VCaP (cell line): Measurements from ENCODE around the gene RPL3.
"Not testable (repeated sequence)": the region's sequence is repeated elsewhere in the genome, so short reads cannot be mapped to it uniquely, and the experiment has no call there.

Source experiments
- H3K27ac ChIP-seq: fragments of 450-650 bp; 2 replicates; pipeline ENCODE4 v1.5.1; 2017
- TF ChIP-seq, protein P1 (sequence below): fragments of 450-650 bp; conservative IDR thresholded peaks from 2 replicates; pipeline ENCODE4 v1.5.1; 2017; ENCODE audit warnings: mild to moderate bottlenecking, moderate library complexity

RPL3 gene

DNA sequence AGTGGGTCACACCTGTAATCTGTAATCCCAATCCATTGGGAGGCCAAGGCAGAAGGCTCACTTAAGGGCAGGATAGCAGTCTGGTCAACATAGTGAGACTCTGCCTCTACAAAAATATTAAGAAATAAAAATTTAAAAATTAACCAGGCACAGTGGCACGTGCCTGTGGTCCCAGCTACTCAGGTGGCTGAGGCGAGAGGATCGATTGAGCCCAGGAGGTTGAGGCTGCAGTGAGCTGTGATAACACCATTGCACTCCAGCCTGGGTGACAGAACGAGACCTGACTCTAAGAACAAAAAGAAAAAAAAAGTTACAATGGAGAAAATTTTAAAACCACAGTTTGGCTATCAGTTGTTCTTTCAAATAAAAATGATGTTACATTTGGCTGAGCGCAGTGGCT lies 17.0 kb upstream of the RPL3 start:
- no peak overlapping the region for H3K27ac ChIP-seq
- TF ChIP-seq, protein P1, sequence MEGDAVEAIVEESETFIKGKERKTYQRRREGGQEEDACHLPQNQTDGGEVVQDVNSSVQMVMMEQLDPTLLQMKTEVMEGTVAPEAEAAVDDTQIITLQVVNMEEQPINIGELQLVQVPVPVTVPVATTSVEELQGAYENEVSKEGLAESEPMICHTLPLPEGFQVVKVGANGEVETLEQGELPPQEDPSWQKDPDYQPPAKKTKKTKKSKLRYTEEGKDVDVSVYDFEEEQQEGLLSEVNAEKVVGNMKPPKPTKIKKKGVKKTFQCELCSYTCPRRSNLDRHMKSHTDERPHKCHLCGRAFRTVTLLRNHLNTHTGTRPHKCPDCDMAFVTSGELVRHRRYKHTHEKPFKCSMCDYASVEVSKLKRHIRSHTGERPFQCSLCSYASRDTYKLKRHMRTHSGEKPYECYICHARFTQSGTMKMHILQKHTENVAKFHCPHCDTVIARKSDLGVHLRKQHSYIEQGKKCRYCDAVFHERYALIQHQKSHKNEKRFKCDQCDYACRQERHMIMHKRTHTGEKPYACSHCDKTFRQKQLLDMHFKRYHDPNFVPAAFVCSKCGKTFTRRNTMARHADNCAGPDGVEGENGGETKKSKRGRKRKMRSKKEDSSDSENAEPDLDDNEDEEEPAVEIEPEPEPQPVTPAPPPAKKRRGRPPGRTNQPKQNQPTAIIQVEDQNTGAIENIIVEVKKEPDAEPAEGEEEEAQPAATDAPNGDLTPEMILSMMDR: no peak

DNA sequence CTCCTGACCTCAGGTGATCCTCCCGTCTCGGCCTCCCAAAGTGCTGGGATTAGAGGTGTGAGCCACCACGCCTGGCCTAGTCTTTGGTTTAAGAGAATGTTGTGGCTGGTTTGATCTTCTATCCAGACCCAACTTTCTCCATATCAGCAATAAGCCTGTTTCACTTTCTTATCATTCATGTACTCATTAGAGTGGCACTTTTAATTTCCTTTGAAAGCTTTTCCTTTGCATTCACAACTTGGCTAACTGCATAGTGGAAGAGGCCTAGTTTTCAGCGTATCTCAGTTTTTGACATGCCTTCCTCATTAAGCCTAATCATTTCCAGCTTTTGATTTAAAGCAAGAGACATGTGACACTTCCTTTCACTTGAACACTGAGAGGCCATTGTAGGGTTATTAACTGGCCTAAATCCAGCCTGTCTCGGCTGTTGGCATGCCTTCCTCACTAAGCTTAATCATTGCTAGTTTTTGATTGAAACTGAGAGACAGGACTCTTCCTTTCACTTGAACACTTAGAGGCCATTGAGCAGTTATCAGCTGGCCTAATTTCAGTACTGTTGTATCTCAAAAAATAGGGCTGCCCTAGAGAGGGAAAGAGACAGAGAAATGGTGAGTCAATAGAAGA lies 13.1 kb upstream of the RPL3 start:
- TF ChIP-seq, protein P1: no peak
- peak overlapping the region; percentile 60 for H3K27ac ChIP-seq

DNA sequence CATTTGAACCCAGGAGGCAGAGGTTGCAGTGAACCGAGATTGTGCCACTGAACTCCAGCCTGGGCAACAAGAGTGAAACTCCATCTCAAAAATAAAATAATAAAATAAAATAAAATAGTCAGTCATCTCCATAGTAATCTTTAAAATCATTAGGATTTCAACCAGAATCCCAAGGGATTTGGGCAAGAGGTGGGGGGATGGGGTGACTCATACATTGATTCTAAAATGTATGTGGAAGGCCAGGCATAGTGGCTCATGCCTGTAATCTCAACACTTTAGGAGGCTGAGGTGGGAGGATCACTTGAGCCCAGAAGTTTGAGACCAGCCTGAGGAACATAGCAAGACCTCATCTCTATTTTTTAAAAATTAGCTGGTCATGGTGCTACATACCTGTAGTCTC lies 11.1 kb upstream of the RPL3 start:
- not testable (repeated sequence) for H3K27ac ChIP-seq

DNA sequence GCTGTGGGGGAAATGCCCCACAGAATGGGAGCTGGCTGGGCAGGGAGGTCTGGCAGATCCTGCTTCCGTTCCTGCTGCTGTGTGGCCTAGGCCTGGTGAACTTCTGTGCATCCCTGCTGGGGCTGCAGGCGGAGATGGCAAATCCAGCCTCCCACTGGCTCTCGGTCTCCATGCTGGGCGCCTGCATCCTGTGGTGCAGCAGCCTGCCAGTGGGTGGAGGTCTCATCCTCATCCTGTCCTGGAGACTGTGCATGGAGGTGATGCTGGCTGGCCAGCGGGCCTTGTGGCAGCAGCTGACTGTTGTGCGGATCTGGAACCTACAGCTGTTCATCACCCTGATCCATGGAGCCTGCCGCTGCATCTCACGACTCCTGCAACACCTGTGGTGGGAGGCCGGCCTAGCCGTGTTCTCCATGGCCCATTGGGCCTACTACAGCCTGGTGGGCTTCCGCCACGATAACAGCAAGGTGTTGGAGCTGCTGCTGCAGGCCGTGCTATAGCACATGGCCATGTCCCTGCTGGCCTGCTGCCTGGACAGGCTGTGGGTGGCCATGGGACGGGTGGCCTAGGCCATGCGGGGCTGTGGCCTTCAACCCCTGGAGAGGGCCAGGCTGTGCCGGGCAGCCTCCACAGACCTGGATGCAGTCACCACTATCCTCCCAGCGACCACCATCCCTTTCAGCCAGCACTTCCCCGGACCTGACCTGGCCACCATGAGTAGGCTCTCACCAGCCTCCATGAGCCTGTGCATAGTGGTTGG lies 8.8 kb upstream of the RPL3 start:
- TF ChIP-seq, protein P1: no peak

DNA sequence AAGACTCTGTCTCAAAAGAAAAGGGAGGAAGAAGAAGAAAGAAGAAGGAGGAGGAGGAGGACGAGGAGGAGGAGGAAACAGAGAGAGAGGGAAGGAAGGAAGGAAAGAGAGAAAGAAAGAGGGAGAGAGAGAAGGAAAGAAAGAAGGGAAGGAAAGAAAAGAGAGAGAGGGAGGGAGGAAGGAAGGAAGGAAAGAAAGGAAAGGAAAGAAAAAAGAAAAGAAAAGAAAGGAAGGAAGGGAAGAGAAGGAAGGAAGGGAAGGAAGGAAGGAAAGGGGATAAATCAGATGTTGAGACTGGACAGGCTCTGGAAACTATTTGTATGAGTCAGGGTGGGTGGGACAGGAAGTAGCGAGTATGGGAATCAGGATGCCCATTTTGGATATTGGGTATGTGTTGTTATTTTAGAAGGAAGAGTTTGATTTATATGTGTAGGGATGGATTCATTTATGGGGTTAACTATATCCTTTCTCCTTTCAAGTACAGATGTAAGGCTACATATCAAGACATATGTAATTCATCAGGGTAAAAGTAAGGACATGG lies 6.0 kb upstream of the RPL3 start:
- TF ChIP-seq, protein P1: no peak

More for the DNA sequence above, 8.8 kb upstream of the RPL3 start:
- H3K27ac ChIP-seq: no peak overlapping the region

DNA sequence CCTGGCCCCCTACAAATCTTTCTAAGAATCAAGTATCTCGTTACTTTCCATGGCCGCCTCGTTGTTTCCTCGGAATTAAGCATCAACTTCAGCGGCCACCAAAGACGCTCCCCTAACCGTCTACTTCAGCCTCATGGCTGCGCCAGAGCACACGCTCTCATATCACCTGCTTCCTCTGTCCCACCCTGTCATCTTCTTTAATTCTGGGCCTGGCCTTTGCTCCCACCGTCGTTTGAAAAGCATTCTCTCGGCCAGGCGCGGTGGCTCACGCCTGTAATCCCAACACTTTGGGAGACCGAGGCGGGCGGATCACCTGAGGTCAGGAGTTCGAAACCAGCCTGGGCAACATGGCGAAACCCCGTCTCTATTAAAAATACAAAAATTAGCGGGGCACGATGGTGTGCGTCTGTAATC lies 1.2 kb upstream of the RPL3 start:
- peak overlapping the region; percentile 97 for H3K27ac ChIP-seq

More for the DNA sequence above, 6.0 kb upstream of the RPL3 start:
- H3K27ac ChIP-seq: no peak overlapping the region

DNA sequence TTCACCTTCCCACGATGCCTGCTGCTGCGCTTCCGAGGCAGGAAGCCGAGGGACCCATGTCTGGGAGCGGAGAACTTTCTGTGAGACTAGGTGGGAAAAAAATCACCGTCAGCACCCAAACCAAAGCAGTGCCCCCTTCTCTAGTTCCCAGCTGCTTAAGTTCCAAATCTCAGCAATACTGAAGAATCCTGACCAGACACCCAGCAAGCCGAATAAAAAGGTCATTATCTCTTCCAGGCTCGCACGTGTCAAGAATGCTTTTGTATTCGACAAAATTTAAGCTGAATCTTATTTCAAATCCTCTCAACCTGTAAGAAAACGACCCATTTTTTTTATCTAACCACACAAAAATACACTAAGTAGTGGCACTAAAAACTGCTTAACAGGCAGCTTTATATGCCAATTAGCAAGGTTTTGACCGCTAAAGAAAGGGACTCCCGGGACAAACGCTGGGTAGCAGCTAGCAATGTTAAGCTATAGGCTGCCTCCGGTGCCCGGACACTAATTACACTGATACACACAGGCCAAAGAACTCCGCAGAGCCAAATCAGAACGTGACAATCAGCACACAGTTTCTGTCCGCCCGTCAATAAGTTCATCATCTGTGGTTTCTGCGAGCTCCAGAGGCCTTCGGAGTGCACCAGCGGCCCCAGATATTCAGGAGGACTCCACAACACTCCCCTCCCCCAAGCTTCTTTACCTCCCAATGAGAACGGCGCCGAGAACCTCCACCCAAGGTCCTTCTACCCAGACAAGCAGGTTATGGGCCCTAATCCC lies 728 bp downstream of the RPL3 start:
- TF ChIP-seq, protein P1: no peak
- peak overlapping the region; percentile 97 for H3K27ac ChIP-seq

DNA sequence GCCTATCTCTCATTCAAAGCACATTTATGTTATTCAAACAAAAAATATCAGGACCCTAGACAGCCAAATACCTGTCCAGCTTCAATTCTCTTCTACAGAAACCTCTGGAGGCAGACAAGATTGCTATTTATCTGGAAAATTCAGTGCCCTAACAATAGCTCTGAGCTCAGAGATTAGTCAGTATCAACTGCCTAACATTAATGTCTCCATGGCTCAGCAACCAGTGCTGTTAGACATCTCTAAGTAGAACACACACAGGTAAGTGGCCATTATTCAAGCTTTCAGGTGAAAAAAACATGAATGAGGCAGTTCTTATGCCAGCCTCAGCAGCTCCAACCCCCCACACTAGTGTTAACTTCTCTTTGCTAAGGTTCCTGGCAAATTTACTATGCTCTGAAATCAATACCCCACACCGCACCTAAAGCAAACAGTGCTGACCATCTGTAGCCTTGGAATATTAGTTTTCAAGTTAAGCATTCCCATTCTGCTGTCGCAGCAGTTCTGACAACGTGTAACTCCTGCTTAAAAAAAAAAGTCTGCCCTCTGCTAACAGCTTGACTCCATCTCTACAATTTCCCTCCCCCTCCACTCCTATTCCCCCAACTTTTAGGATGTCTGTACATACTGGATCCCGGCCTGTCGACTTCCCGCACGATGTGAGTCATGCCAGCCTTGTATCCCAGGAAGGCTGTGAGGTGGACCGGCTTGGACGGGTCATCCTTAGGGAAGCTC lies 1.5 kb downstream of the RPL3 start:
- TF ChIP-seq, protein P1: no peak
- H3K27ac ChIP-seq: peak overlapping the region; percentile 97
